SK-N-SH treated with all-trans-retinoic acid at 6 μM for 48 hours (cell line): Measurements from ENCODE around the gene HDAC4.

Source experiments
- ARNTL ChIP-seq: fragments of 450-650 bp; formaldehyde crosslinking; IDR thresholded peaks from 2 replicates; pipeline ENCODE4 v1.5.0; 2020; ENCODE audit warnings: low read depth, mild to moderate bottlenecking, moderate library complexity, borderline replicate concordance
- CSDC2 ChIP-seq: fragments of 250-450 bp; sonication (Bioruptor Pico); IDR thresholded peaks from 2 replicates; pipeline ENCODE4 v1.5.0; 2020; ENCODE audit warnings: mild to moderate bottlenecking, moderate library complexity
- PPARA ChIP-seq: fragments of 250-450 bp; sonication (Bioruptor Pico); IDR thresholded peaks from 2 replicates; pipeline ENCODE4 v1.5.0; 2020; ENCODE audit warnings: mild to moderate bottlenecking, borderline replicate concordance
- RARB ChIP-seq: fragments of 250-450 bp; sonication (Bioruptor Pico); IDR thresholded peaks from 2 replicates; pipeline ENCODE4 v1.8.0; 2021; ENCODE audit warnings: mild to moderate bottlenecking, moderate library complexity
- SNAI2 ChIP-seq: fragments of 250-450 bp; sonication (Bioruptor Pico); IDR thresholded peaks from 2 replicates; pipeline ENCODE4 v1.5.0; 2020; ENCODE audit warnings: mild to moderate bottlenecking, moderate library complexity
- TF ChIP-seq, protein P1 (sequence below): fragments of 250-450 bp; sonication (Bioruptor Pico); IDR thresholded peaks from 2 replicates; pipeline ENCODE4 v1.8.0; 2020; ENCODE audit warnings: mild to moderate bottlenecking, moderate library complexity, borderline replicate concordance
- TF ChIP-seq, protein P2 (sequence below): fragments of 250-450 bp; sonication (Bioruptor Pico); IDR thresholded peaks from 2 replicates; pipeline ENCODE4 v1.5.0; 2020; ENCODE audit warnings: mild to moderate bottlenecking, moderate library complexity

DNA sequence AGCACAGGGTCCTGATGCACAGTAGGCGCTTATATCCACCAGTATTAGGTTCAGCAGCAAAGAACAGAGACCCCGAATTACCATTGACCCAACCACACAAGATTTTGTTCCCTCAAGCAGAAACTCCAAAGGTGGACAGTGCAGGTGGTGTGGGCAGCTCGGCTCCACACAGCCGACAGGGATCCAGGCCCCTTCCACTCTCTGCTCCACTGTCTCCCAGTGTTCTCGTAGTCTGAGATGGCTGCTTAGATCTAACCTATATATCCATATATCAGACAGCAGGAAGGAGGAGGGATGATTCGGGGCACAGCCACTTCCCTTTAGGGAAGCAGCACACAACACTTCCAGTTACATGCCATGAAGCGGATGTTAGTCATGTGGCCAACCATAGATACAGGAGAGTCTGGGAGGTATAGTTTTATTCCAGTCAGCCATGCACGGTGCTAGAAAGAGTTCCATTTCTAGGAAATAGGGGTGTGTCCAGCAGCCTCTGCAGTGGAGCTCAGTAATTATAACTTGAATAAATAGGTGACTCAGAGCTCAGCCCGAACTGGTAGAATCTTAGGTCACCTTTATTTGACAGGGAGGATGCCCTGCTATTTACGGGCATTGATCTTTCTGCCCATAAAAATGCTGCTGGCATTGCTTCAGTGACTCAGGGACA, 394.1 kb downstream of the HDAC4 start:
- TF ChIP-seq RARB (no peak), CSDC2 (CRISPR knock-in tag) (no peak), ARNTL (CRISPR knock-in tag) (no peak), SNAI2 (CRISPR knock-in tag) (no peak), PPARA (CRISPR knock-in tag) (no peak)
- TF ChIP-seq, protein P1, sequence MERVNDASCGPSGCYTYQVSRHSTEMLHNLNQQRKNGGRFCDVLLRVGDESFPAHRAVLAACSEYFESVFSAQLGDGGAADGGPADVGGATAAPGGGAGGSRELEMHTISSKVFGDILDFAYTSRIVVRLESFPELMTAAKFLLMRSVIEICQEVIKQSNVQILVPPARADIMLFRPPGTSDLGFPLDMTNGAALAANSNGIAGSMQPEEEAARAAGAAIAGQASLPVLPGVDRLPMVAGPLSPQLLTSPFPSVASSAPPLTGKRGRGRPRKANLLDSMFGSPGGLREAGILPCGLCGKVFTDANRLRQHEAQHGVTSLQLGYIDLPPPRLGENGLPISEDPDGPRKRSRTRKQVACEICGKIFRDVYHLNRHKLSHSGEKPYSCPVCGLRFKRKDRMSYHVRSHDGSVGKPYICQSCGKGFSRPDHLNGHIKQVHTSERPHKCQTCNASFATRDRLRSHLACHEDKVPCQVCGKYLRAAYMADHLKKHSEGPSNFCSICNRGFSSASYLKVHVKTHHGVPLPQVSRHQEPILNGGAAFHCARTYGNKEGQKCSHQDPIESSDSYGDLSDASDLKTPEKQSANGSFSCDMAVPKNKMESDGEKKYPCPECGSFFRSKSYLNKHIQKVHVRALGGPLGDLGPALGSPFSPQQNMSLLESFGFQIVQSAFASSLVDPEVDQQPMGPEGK (CRISPR knock-in tag) = no peak
- TF ChIP-seq, protein P2, sequence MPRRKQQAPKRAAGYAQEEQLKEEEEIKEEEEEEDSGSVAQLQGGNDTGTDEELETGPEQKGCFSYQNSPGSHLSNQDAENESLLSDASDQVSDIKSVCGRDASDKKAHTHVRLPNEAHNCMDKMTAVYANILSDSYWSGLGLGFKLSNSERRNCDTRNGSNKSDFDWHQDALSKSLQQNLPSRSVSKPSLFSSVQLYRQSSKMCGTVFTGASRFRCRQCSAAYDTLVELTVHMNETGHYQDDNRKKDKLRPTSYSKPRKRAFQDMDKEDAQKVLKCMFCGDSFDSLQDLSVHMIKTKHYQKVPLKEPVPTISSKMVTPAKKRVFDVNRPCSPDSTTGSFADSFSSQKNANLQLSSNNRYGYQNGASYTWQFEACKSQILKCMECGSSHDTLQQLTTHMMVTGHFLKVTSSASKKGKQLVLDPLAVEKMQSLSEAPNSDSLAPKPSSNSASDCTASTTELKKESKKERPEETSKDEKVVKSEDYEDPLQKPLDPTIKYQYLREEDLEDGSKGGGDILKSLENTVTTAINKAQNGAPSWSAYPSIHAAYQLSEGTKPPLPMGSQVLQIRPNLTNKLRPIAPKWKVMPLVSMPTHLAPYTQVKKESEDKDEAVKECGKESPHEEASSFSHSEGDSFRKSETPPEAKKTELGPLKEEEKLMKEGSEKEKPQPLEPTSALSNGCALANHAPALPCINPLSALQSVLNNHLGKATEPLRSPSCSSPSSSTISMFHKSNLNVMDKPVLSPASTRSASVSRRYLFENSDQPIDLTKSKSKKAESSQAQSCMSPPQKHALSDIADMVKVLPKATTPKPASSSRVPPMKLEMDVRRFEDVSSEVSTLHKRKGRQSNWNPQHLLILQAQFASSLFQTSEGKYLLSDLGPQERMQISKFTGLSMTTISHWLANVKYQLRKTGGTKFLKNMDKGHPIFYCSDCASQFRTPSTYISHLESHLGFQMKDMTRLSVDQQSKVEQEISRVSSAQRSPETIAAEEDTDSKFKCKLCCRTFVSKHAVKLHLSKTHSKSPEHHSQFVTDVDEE (CRISPR knock-in tag) = no peak
